Measurements from ENCODE around the gene NEK3.
"Not testable (repeated sequence)": the region's sequence is repeated elsewhere in the genome, so short reads cannot be mapped to it uniquely, and the experiment has no call there.

The NEK3 gene, protein sequence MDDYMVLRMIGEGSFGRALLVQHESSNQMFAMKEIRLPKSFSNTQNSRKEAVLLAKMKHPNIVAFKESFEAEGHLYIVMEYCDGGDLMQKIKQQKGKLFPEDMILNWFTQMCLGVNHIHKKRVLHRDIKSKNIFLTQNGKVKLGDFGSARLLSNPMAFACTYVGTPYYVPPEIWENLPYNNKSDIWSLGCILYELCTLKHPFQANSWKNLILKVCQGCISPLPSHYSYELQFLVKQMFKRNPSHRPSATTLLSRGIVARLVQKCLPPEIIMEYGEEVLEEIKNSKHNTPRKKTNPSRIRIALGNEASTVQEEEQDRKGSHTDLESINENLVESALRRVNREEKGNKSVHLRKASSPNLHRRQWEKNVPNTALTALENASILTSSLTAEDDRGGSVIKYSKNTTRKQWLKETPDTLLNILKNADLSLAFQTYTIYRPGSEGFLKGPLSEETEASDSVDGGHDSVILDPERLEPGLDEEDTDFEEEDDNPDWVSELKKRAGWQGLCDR

DNA sequence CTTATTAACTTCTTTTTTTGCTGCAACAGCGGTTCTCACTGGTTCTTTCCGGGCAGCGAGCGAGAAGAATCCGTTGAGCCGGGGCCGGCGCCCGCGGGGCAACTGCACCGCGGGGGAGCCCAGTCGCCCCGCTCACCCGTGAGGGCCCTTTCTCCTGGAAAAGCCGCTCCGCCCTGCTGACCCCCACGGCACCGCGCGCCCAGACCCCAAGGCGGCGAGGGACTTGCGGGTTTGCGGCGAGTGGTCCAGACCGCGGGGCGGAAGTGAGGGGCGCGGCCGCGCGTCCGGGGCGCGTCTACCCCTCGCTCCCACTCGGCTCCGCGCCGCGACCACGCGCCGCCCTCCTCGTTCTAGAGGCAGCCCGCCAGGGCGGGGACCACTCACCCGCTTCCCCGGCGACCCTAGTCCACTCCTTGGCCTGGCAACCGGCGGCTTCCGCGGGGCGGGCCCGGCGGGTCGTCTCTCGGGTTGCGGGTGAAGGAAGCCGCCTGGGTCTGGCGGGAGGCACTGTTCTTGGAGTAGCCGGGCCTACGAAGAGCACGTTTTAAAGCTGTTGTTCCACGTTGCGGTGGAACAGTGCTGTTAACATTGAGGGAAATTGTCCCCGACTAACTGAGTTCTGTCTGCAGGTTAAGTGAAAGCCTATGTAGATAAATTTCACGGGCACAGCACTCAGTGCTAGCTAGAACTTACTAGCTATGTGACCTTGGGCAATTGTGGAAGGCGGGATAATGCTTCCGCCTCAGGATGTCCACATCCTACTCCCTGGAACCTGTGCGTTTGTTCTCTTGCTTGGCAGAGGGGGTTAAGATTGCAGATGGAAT lies at the start of gene NEK3:
Gene NEK3, minus strand, starts transcription at position 439 of the 824 bp plus-strand sequence. CDS start 3,406 bp downstream, outside the sequence.
- peak; percentile 73 for DNase-seq

DNA sequence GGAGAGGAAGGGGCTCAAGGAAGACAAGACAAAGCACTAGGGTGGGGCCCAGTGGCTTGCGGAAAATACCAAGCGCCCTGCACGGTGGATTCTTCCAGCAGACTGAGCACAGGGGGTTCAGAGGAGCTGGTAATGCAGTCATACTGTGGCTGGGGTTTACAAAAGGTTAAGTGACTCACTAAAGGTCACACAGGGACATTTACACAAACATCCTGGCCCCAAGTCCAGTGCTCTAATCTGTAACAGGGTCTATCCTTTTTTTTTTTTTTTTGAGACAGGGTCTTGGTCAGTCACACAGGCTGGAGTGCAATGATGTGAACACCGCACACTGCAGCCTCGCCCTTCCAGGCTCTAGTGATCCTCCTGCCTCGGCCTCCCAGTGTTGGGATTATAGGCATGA lies 49.0 kb upstream of the NEK3 start:
- not testable (repeated sequence) for DNase-seq

DNA sequence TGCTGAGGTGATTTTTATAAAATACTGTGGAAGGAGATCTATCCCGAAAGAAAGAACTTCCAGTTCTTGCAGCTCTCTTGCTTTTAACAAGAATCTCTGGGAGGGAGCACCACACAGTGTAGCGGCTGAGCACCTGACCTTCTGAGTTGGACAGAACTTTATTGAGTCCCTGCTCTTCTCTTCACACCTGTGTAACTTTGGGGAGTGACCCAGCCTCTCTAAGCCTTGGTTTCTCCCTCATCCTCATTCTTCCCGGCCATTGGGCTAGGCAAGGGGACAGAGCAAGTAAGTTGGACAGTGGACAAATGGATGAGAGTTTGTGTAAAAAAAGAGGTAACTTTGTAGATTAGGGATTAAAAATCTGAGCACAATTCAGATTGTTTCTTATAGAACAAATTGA lies 48.5 kb upstream of the NEK3 start:
- not testable (repeated sequence) for DNase-seq

GRCh38 chr13:52207337-52207736 lies 47.9 kb upstream of the NEK3 start:
- not testable (repeated sequence) for DNase-seq

DNA sequence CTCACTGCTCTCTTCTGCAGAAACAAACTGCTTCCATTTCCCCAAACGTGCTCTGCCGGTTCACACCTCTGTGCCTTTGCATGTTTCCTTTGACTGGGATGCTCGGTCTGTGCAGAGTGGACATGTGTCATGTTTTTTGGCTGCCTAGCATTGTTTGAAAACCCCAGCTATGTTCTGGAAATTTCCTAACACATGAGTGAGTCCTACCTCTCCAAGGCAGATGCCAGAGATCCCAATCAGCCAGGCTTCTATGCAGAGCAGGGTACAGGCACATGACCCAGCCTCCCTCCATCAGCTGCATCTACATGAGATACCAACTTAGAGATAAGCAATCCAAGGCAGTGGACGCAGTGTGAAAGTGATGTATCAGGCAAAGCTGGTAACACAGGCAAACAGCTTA lies 45.1 kb upstream of the NEK3 start:
- DNase-seq: not testable (repeated sequence)

DNA sequence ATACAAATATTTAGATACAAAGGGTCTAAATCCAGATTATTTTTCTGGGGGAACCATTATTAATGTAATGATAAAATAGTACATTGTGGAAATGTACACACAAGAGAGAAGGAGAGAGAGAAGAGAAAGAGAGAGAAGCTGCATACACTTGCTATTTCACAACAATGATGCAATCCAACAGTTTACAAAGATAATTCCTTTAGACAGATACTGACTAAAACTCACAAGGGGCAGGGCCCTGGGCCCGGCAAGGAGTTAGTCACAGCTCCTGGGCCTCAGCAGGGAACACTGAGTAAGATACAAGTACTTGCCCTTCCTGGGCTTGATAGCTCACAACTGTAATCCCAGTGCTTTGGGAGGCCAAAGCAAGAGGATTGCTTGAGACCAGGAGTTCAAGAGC lies 44.5 kb upstream of the NEK3 start:
- not testable (repeated sequence) for DNase-seq

GRCh38 chr13:52202506-52202905 lies 43.1 kb upstream of the NEK3 start:
- DNase-seq: not testable (repeated sequence)

DNA sequence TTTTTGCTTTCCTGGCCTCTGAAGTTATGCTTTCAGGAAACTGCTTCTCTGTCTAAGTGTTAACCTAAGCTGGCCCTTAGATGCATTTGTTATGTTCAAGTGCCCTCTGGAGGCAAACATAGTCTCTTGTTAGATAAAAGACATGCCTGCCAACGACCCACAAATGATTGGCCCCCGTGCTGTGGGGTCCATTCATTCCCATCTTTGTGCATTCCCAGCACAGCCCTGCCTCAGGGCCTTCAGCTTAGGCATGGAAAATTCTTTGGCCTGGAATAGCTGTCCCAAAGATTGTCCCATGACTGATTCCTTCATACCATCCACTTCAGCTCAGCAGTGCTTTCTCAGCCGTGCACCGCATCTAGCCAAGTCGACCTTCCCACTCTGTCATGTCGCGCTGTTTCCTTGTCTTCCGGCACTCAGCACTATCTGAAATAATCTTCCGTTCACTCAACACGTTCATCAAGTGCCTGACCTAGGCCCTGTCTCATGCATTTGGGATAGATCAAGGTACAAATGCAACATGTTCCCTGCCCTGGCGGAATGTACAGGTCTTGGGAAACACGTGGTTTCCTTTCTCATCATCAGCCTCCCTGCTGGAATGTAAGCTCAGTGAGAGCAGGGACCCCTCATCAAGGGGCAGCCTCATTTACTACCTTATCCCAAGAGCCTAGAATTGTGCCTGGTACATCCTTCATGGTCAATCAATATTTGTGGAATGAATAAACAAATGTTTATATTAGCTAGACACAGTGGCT lies 42.2 kb upstream of the NEK3 start:
- DNase-seq: peak; percentile 21

DNA sequence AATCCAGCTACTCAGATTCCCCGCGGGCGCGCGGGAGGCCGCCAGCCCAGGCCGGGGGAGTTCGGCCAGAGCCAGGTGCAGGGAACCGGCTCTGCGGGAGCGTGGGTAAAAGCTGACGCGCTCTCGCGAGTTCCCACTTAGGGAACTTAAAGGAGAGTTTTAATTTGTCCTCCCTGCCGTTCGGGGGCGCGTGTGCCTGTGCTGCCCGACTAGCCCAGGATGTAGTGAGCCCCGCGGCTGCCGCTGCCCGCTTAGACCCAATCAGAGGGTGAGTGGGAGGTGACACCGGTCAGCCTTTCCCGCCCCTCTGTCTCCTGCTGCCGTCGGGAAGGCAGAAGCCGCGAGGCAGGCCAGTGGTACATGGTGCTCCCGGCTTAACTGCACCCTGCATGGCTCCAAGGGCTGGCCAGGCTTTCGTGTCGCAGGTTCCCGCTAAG lies 36.0 kb upstream of the NEK3 start:
- DNase-seq: no peak

DNA sequence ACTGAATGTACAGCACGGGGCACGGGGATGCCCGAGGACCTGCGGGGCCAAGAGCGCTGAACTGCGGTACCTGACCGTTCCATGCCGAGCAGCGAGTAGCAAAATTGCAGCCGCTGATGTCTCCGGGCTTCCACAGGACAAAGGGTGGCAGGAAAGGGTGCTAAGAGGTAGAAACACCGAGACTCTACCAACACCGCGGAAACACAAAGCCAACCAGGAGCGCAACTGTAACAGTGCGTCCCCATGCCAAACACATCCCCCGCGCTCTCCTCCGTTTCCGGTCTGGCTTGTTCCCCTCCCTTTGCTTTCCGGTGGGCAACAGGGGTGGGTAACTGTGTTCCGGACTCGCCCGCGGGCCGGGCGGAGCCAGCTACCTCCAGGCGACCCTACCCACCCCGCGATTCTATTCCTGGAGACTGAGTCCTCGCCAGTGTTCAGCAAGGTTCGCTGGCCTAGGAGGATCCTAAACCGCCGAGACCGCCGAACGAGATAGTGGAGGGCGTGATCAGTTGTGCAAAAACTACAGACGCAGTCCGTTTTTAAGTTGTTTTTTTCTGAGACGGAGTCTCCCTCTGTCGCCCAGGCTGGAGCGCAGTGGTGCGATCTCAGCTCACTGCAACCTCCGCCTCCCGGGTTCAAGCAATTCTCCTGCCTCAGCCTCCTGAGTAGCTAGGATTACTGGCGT lies 34.9 kb upstream of the NEK3 start:
- peak; percentile 93 for DNase-seq

GRCh38 chr13:52193587-52194183 lies 34.3 kb upstream of the NEK3 start:
- not testable (repeated sequence) for DNase-seq

DNA sequence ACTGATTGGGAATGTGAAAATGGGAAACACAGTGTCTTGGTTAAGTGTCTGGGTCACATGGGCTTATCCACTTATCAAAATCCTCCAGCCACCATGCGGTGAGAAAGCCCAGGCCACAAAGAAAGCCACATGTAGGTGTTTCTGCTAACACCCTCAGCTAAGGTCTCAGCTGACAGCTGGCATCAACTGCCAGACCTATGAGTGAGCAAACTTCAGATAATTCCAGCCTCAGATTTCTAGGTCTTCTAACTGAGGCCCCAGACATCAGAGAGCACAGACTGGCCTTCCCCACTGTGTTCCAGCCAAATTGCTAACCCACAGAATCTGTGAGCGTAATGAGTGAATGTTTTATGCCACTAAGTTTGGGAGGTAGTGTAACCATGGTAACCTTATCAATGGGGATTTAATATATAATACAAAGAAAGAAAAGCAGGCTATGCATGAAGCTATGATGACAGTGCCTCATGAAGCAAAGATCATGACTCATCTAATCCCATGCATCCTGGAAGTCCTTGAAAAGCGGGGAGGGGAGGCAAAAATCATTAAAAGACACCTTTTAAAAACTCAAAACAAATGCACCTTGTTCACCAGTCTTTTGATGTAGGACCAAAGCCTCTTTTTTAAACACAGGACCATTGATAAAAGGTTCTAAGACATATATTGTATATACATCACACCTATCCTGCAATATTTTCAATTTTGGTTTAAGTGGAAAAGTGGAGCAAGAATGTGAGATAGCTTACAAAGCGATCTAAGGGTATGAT lies 28.2 kb upstream of the NEK3 start:
- DNase-seq: not testable (repeated sequence)

- no peak for DNase-seq
Observed at GRCh38 chr13:52187029-52187423, 27.6 kb upstream of the NEK3 start.

- not testable (repeated sequence) for DNase-seq
Observed at GRCh38 chr13:52181316-52181954, 22.0 kb upstream of the NEK3 start.

- DNase-seq: no peak
Observed at GRCh38 chr13:52179925-52180324, 20.5 kb upstream of the NEK3 start.

DNA sequence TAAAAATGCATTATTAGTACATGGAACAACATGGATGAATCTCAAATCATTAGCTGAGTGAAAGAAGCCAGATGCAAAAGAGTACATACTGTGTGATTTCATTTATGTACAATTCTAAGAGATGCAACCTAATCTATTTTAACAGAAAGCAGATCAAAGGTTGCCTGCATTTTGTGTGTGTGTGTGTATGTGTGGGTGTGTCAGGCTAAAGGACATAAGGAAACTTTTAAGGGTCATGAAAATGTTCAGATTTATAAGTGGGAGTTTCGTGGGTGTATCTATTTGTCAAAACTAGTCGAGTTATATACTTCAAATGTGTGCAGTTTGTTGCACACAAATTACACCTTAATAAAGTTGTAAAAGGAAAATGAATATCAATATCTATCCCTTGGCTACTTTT lies 17.9 kb upstream of the NEK3 start:
- no peak for DNase-seq

DNA sequence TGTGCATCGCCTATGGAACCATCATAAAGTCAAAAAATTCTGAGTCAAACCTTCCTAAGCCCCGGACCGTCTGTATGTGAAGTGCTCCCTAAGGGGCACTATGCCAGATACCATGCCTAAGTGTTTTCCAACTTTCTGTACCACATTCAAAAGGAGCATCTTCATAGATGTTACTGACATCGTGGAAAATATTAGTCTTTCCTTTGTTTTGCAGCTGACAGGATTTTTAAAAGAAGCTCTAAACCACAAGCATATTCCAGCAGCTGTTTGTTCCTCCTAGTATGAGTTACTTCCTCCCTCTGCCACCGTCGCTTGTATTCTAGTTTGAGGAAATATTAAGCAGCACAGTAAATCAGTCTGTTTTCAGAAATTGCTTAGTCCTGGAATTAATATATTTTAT lies 14.6 kb upstream of the NEK3 start:
- not testable (repeated sequence) for DNase-seq

DNA sequence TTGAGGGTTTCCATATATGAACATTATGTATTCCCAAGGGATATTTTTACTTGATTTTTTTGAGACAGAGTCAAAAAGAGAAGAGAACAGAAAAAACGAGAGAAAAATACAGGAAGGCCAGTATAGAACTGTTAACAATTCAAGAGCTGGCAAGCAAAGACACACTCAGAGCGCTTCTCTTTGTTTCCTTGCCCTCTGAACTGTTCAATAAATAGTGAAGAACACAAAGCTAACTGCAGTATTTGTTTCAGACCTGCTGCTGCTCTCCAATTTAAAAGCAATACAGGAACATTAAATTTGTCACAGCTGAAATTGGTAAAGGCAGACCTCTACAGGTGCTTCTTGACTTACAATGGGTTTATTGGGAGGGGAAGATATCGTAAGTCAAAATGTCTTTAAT lies 14.0 kb upstream of the NEK3 start:
- no peak for DNase-seq

- DNase-seq: not testable (repeated sequence)
Observed at GRCh38 chr13:52171686-52172085, 12.3 kb upstream of the NEK3 start.

GRCh38 chr13:52170828-52171391 lies 11.5 kb upstream of the NEK3 start:
- not testable (repeated sequence) for DNase-seq

Data from NCI-H2171 treated with DMSO at 0.1 percent for 48 hours (cell line).